Fibroblast of lung (primary cell): ENCODE data around the gene LPP. TPM values are rescaled to one million over a fixed set of nuclear protein-coding genes. Genes with fewer than 3 reads are reported as not detected.

Source experiments
- DNase-seq, 2 donors: peaks; one replicate each; pipeline versions ENCODE4 v3.0.0 to v3.0.0-alpha.2; 2010; ENCODE audit warnings: low read depth in 2 of 2
- H2AFZ ChIP-seq: 2 replicates; pipeline ENCODE4 v1.5.1; 2012; ENCODE audit warnings: low read length, control low read depth, inconsistent platforms
- H3K27ac ChIP-seq: 2 replicates; pipeline ENCODE4 v1.5.1; 2011; ENCODE audit warnings: low read length, control low read depth; ENCODE audit not compliant: insufficient read depth
- H3K27me3 ChIP-seq: 2 replicates; pipeline ENCODE4 v1.5.1; 2011; ENCODE audit warnings: mild to moderate bottlenecking, low read length; ENCODE audit not compliant: control insufficient read depth, insufficient read depth
- H3K36me3 ChIP-seq: 2 replicates; pipeline ENCODE4 v1.5.1; 2011; ENCODE audit warnings: low read length; ENCODE audit not compliant: control insufficient read depth, insufficient read depth
- H3K4me1 ChIP-seq: 2 replicates; pipeline ENCODE4 v1.5.1; 2011; ENCODE audit warnings: low read length; ENCODE audit not compliant: control insufficient read depth, insufficient read depth; ENCODE audit errors: extremely low read depth
- H3K4me2 ChIP-seq: 2 replicates; pipeline ENCODE4 v1.5.1; 2011; ENCODE audit warnings: low read length, control low read depth; ENCODE audit not compliant: insufficient read depth; ENCODE audit errors: extremely low read depth
- H3K4me3 ChIP-seq, 4 experiments: fragments of 200-600 bp in 1 of 4; sonication (generic) in 1 of 4; replicated peaks in 1 of 4; 2 replicates each; pipeline ENCODE4 v1.5.1; 2011 to 2016; ENCODE audit warnings: low read length in 4 of 4, low read depth in 3 of 4, mild to moderate bottlenecking in 3 of 4, control low read depth in 2 of 4, inconsistent platforms in 1 of 4, mixed read lengths in 1 of 4; ENCODE audit not compliant: insufficient read depth in 1 of 4; ENCODE audit errors: control extremely low read depth in 1 of 4
- H3K79me2 ChIP-seq: 2 replicates; pipeline ENCODE4 v1.5.1; 2012; ENCODE audit warnings: mild to moderate bottlenecking, low read length, inconsistent platforms; ENCODE audit not compliant: control insufficient read depth, insufficient read depth
- H3K9ac ChIP-seq: 2 replicates; pipeline ENCODE4 v1.5.1; 2011; ENCODE audit warnings: mild to moderate bottlenecking, low read length, control low read depth; ENCODE audit not compliant: insufficient read depth
- H3K9me3 ChIP-seq: 2 replicates; pipeline ENCODE4 v1.5.1; 2012; ENCODE audit warnings: low read depth, low read length; ENCODE audit not compliant: control insufficient read depth, insufficient read depth
- H4K20me1 ChIP-seq: 2 replicates; pipeline ENCODE4 v1.5.1; 2011; ENCODE audit warnings: low read length; ENCODE audit not compliant: control insufficient read depth, insufficient read depth; ENCODE audit errors: extremely low read depth
- EZH2 ChIP-seq: IDR thresholded peaks from 2 replicates; pipeline ENCODE4 v1.5.1; 2012; ENCODE audit warnings: low read length, control low read depth, mild to moderate bottlenecking; ENCODE audit errors: missing control alignments
- polyA plus RNA-seq, 2 donors: library from polyadenylated mRNA; depleted of rRNA in 1 of 2; stranded (reverse) in 1 of 2; unstranded in 1 of 2; fragments of >200 nt; gene quantifications; 2 replicates each; pipeline ENCODE4 v1.2.1, GENCODE V29; 2011 to 2012; ENCODE audit warnings: missing spikeins in 1 of 2
- total RNA-seq: library from RNA; depleted of rRNA; stranded (reverse); fragments of >200 nt; gene quantifications from 2 replicates; pipeline ENCODE4 v1.2.1, GENCODE V29; 2014
- TF ChIP-seq, protein P1 (sequence below), 2 donors: IDR thresholded peaks in 1 of 2; conservative IDR thresholded peaks in 1 of 2; 1 replicate in 1 of 2; 2 replicates in 1 of 2; pipeline ENCODE4 v1.5.1; 2011 to 2012; ENCODE audit warnings: low read length in 2 of 2, control low read depth in 1 of 2, inconsistent platforms in 1 of 2, low read depth in 1 of 2, mild to moderate bottlenecking in 1 of 2

The LPP gene
- total and polyA plus RNA-seq, 2 donors (not counting 1 experiment from before 2014, with no cell fraction given) = 69.0 to 124 TPM

DNA sequence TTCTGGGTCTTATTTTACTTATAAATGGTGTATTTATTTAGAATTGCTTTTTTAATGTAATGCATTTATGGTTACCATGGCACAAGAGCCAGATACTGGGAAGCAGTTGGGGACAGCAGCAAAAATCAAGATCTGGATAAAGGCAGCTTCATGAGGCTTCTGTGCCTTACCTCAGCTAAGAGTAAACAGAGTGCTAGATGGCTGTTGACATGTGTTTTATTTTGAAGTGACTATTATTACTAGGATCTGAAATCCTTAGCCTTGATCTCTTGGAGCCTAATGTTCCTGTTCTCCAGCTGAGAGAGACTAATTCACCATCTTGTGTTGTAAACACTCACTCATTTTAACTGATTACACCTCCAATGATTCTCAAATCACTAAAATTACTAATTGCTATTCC is 317.8 kb downstream of the LPP start:
- Histone ChIP-seq H3K27me3 (no peaks in the 10 kb centered on the region), H3K27ac (no peak overlapping the region), H3K9me3 (no peaks in the 10 kb centered on the region), H3K9ac (no peak overlapping the region), H3K4me1 (peaks cover 6% of the 10 kb centered on the region), H4K20me1 (no peaks in the 10 kb centered on the region), H3K79me2 (peaks cover 6% of the 10 kb centered on the region), H3K4me2 (no peak overlapping the region), H2AFZ (no peak overlapping the region), H3K36me3 (no peaks in the 10 kb centered on the region), H3K4me3 (no peak overlapping the region)
- TF ChIP-seq, protein P1, sequence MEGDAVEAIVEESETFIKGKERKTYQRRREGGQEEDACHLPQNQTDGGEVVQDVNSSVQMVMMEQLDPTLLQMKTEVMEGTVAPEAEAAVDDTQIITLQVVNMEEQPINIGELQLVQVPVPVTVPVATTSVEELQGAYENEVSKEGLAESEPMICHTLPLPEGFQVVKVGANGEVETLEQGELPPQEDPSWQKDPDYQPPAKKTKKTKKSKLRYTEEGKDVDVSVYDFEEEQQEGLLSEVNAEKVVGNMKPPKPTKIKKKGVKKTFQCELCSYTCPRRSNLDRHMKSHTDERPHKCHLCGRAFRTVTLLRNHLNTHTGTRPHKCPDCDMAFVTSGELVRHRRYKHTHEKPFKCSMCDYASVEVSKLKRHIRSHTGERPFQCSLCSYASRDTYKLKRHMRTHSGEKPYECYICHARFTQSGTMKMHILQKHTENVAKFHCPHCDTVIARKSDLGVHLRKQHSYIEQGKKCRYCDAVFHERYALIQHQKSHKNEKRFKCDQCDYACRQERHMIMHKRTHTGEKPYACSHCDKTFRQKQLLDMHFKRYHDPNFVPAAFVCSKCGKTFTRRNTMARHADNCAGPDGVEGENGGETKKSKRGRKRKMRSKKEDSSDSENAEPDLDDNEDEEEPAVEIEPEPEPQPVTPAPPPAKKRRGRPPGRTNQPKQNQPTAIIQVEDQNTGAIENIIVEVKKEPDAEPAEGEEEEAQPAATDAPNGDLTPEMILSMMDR (conservative IDR thresholded peaks at IDR 0.05 in 1 of 2, IDR thresholded peaks at IDR 0.05 in 1 of 2; ENCODE audit: low read depth in 1 of 2, low read length in 2 of 2) = no peak
- no peak for TF ChIP-seq EZH2
- DNase-seq = no peak

- no peaks in the 10 kb centered on the region for H3K27me3 ChIP-seq
- H3K36me3 ChIP-seq = no peaks in the 10 kb centered on the region
- no peaks in the 10 kb centered on the region for H4K20me1 ChIP-seq
- no peak overlapping the region for H3K4me3 ChIP-seq
- no peak overlapping the region for H3K27ac ChIP-seq
- H3K9ac ChIP-seq = no peak overlapping the region
- H3K9me3 ChIP-seq = no peaks in the 10 kb centered on the region
- H2AFZ ChIP-seq = no peak overlapping the region
- H3K79me2 ChIP-seq = peaks cover 6% of the 10 kb centered on the region
- peak in 1 of 2 donors; percentile 68 for DNase-seq
- TF ChIP-seq, protein P1 (conservative IDR thresholded peaks at IDR 0.05 in 1 of 2, IDR thresholded peaks at IDR 0.05 in 1 of 2; ENCODE audit: low read depth in 1 of 2, low read length in 2 of 2) = no peak
- no peak for TF ChIP-seq EZH2
- H3K4me1 ChIP-seq = peaks cover 6% of the 10 kb centered on the region
- H3K4me2 ChIP-seq = no peak overlapping the region
These were observed 318.4 kb downstream of the LPP start for GRCh38 chr3:188472336-188472735.

GRCh38 chr3:188473045-188473444 is 319.1 kb downstream of the LPP start:
- Histone ChIP-seq H4K20me1 (no peaks in the 10 kb centered on the region), H3K9me3 (no peaks in the 10 kb centered on the region), H3K4me1 (peaks cover 6% of the 10 kb centered on the region), H3K9ac (no peak overlapping the region), H3K4me3 (no peak overlapping the region), H3K4me2 (no peak overlapping the region), H3K79me2 (peaks cover 6% of the 10 kb centered on the region), H3K27ac (no peak overlapping the region), H2AFZ (no peak overlapping the region), H3K27me3 (no peaks in the 10 kb centered on the region), H3K36me3 (no peaks in the 10 kb centered on the region)
- TF ChIP-seq, protein P1 (conservative IDR thresholded peaks at IDR 0.05 in 1 of 2, IDR thresholded peaks at IDR 0.05 in 1 of 2; ENCODE audit: low read depth in 1 of 2, low read length in 2 of 2) = no peak
- TF ChIP-seq EZH2 = no peak
- no peak for DNase-seq
